GM12872 (cell line): Measurements from ENCODE around the gene TP73.

Experiments
- CTCF ChIP-seq: IDR thresholded peaks from 3 replicates; pipeline ENCODE4 v1.5.1; 2011; ENCODE audit warnings: low read depth, mild to moderate bottlenecking, low read length, moderate library complexity; ENCODE audit not compliant: insufficient read depth

The TP73 gene

DNA sequence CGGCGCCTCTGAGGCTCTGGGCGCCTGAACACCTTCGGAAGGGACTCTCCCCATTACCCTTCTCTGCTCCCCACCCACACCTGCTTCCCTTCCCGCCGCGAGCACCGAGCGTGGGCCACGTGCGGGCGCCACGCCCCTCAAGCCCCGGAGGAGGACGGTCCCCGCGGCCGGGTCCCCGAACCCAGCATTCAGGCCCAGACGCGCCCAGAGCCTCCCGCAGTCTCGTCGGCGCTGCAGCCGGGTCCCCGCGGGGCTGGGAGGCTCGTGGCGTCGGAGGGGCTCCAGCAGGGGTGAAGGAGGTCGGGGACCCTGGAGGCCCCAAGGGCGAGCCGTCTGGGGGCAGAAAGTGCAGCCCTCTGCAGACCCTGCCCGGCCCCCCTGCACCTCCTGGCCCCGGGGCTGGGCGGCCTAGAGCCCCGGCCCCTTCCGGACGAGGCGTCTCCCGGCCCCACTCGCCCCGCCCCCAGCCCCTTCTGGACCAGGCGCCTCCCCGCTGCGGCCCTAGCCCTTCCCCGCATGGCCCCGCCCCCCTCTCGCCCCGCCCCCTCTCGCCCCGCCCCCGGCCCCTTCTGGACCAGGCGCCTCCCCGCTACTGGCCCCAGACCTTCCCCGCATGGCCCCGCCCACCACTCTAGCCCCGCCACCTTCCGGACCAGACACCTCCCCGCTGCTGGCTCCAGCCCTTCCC lies 119.9 kb downstream of the TP73 start:
- TF ChIP-seq CTCF = no peak

DNA sequence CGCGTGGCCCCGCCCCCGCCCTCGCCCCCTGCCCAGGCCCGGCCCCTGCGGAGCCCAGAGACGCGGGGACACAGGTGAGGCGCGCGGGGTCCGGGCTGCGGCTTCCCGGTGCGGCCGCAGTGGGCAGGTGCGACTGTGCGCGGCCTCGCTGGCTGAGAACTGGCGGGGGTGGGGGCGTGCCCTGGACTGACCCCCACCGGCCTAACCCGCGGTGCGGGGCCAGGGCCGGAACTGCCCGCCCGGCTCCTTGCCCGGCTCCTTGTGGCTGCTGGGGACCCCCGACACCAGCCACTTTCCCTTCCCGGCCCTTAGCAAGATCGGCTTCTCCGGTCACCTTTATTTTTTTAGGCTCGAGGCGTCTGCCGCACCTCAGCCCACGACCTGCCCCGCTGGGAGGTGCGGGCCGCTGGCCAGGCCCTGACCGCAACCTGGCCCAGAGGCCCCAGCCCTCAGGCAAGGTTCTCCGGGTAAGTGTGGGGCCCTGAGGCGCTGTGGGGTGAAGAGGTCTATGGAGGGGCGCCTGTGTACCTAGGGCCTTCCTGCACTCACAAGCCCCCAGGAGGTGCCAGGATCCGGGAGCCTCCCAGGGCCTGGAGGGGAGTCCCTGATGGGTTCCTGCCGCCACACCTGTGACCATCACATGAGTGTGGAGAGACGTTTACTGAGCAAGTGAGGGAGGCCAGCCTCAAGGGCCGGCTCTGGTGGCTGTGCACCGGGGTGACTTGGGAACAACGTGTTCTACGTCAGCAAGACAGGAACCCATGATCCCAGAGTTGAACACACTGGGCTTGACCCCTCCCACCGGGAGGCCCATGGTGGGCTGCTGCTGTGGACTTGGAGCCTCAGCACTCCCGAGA lies 120.6 kb downstream of the TP73 start, which contains the start of gene SMIM1:
SMIM1 (plus strand) TSS at position 35 of the 857 bp plus-strand sequence. CDS start 2,625 bp downstream, outside the sequence.
- TF ChIP-seq CTCF = no peak

DNA sequence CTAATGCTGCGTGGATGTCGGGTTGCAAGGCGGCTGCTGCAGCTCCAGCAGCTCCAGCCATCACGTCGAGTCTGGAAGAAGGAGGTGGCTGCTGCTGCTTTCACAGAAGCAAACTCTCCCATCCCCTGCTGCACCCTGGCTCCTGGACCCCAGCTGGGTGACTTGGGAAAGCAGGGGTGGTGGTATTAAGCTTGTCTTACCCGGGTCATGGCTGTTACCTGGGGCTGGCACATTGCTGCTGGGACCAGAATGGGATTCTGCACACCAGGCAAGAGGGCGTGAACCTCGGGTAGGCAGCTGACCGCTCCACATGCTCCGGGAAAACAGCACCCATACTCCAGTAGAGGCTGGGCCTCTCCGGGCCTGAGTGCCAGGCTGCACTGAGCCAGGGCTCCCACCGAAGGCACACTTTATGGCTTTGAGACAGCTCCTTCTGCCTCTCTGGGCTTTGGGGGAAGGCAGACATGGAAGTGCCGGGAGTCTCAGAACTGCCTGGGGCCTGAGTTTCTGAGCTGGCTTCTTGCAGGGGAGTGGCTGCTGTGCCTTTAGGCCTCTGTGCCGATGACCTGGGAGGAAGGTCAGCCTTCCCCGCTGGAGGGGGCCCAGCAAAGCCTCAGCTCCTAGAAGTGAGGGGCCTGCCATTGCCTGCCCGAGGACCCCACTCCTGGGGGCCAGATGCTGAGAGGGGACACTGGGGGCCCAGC lies 121.4 kb downstream of the TP73 start:
- no peak for TF ChIP-seq CTCF

GRCh38 chr1:3774276-3774945 lies 122.1 kb downstream of the TP73 start:
- no peak for TF ChIP-seq CTCF

DNA sequence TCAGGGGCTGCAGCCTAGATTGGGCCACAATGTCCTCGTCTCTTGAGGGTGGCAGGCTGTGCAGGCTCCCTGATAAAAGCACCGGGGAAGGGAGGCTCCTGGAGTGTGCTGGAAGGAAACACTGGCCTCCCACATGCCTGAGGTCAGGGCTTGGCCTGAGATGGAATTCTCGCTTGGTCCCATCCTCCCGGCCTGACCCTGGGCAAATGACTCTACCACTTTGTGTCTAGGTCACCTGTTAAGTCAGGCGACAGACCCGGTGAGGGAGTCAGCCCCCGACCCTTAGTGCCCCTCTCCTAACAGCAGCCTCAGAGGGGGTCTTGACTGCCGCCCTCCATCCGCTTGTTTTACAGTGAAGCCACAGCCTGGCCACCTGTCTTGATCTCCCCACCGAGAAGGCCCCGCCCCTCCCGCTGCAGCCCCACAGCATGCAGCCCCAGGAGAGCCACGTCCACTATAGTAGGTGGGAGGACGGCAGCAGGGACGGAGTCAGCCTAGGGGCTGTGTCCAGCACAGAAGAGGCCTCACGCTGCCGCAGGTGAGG lies 122.7 kb downstream of the TP73 start:
- no peak for TF ChIP-seq CTCF

DNA sequence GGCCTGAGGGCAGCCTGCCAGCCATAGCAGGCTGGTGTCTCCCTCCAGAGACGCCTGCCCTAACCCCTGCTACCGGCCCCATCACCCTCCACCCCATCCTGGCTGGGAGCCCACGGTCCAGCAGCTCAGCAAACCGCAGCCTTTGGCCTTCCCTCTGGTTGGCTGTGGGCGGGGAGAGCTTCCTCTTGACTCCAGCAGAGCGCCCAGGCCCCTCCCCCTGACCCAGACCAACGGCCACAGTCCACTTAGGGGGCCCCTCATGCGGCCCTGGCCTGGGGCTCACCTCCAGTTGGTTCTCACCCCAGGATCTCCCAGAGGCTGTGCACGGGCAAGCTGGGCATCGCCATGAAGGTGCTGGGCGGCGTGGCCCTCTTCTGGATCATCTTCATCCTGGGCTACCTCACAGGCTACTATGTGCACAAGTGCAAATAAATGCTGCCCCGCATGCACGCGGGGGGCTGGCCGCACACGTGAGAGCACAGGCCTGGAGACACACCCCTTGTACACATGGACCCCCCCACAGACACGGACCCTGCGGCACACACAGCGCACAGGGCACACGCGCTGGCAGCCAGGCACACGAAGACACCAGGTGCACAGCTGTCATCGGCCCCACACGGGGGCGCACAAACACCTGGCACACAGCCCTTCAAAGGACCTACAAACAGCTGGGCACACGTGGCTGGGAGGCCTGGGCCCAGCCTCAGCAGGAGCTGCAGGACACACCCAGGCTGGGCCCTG lies 123.3 kb downstream of the TP73 start:
- TF ChIP-seq CTCF = peak; percentile 83
